Measurements from ENCODE around the gene NRARP. TPM values are rescaled to one million over a fixed set of nuclear protein-coding genes. Genes with fewer than 3 reads are reported as not detected.
A peak's percentile ranks its signal among the peaks of the same experiment; 100 is the strongest.

NRARP gene
- total and polyA plus RNA-seq, 10 of the 15 experiments (the other 5 are each of a cell fraction or from before 2014, with no cell fraction given) = 0.06 to 9.2 (median 2.2) TPM; not detected in 2

- no peak for TF ChIP-seq POLR2A (IDR thresholded peaks at IDR 0.05; ENCODE audit: low read depth, low read length)
- no peak for TF ChIP-seq ZBTB4 (CRISPR knock-in tag; IDR thresholded peaks at IDR 0.05)
- no peak for TF ChIP-seq BRCA1 (IDR thresholded peaks at IDR 0.05; ENCODE audit: low read depth, low read length)
- TF ChIP-seq ZNF384 (IDR thresholded peaks at IDR 0.05; ENCODE audit: borderline replicate concordance, low read depth, low read length) = no peak
- TF ChIP-seq SUPT20H (IDR thresholded peaks at IDR 0.05; ENCODE audit: borderline replicate concordance, control insufficient read depth, low read depth, low read length) = no peak
- TF ChIP-seq NRF1 (conservative IDR thresholded peaks at IDR 0.05; ENCODE audit: low read depth, low read length) = no peak
- no peak for TF ChIP-seq ZNF207 (IDR thresholded peaks at IDR 0.05; ENCODE audit: borderline replicate concordance)
- TF ChIP-seq PAX5 (IDR thresholded peaks at IDR 0.05; ENCODE audit: borderline replicate concordance, low read depth, low read length) = peak; percentile 52; the same call in 1 of the 2 replicates
- no peak for TF ChIP-seq POLR2AphosphoS2 (IDR thresholded peaks at IDR 0.05; ENCODE audit: low read depth, low read length)
- TF ChIP-seq STAT3 (IDR thresholded peaks at IDR 0.05; ENCODE audit: low read depth, low read length) = no peak
Measured at GRCh38 chr9:137295238-137295811, 6.7 kb downstream of the NRARP start (continued).

Data from GM12878 (cell line).